GM12865 (cell line): ENCODE measurements around the gene OR10P1.

Experiments
- DNase-seq: peaks from one replicate; pipeline ENCODE4 v3.0.0; 2010; ENCODE audit warnings: low read depth
- H3K4me3 ChIP-seq: 2 replicates; pipeline ENCODE4 v1.5.1; 2011; ENCODE audit warnings: mild to moderate bottlenecking, low read depth, low read length, control low read depth
- CTCF ChIP-seq: IDR thresholded peaks from 2 replicates; pipeline ENCODE4 v1.5.1; 2011; ENCODE audit warnings: low read length, control low read depth, low read depth, inconsistent platforms; ENCODE audit not compliant: insufficient read depth; ENCODE audit errors: missing control alignments

OR10P1 gene

GRCh38 chr12:55684761-55685370 is 48.2 kb downstream of the OR10P1 start:
- no peak overlapping the region for H3K4me3 ChIP-seq
- no peak for TF ChIP-seq CTCF
- no peak for DNase-seq

DNA sequence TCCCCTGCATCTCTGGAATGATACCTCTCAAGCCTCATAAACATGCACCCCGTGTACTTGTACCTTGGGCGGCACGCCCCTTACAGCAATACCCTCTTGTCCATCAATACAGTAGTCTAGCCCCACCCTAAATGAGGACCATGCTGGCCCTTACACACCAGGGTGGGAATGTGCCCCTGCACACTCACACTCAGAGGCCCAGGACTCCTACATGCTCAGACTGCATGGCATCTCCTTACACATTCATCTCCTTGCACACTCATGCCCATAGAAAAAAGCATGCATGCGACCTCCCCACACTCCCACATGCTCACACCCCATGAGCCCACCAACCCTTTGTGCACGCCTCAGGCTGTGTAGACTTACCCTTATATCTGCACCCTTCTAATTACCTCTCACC is 49.0 kb downstream of the OR10P1 start:
- no peak for TF ChIP-seq CTCF
- no peak overlapping the region for H3K4me3 ChIP-seq
- no peak for DNase-seq

DNA sequence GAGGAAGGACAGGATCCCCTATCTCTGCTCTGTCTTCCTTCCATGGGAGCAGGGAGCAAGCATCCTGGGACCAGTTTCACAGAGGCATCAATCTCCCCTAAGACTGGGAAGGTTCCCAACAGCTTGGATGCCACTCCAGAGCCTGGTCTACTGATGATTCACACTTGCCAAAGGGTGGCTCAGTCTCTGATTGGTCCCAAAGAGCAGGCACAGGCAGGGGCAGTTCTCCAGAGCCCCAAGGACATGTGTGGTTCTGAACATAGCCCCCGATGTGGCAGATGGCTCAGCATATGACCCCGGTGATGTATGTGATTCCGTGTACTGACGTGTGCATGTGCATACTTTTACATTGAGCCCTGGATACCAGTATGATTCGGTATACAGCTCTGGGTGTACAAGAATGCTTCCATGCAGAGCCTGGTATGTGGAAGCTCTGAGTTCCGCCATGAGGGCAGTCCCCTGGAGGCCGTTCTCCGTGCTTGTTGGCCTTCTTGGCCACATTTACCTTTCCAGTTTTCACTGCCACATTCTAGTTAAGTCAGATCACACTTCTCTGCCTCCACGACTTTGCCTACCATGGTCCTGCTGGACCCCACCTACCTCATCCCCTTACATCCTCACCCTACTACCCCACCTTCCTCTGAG is 49.8 kb downstream of the OR10P1 start:
- DNase-seq, result no peak
- no peak for TF ChIP-seq CTCF
- H3K4me3 ChIP-seq, result no peak overlapping the region
